Ishikawa (cell line): ENCODE results near the gene ATP2A2.
A peak's percentile ranks its signal among the peaks of the same experiment; 100 is the strongest.

Experiments used
- CEBPB ChIP-seq: IDR thresholded peaks from 2 replicates; pipeline ENCODE4 v1.6.1; 2012
- CREB1 ChIP-seq: IDR thresholded peaks from 2 replicates; pipeline ENCODE4 v1.6.1; 2012; ENCODE audit warnings: low read depth
- EGR1 ChIP-seq: IDR thresholded peaks from 2 replicates; pipeline ENCODE4 v1.6.1; 2012
- EP300 ChIP-seq: IDR thresholded peaks from 2 replicates; pipeline ENCODE4 v1.6.1; 2012; ENCODE audit warnings: borderline replicate concordance
- FOXM1 ChIP-seq: IDR thresholded peaks from 2 replicates; pipeline ENCODE4 v1.6.1; 2012; ENCODE audit warnings: low read depth, borderline replicate concordance
- NFIC ChIP-seq: IDR thresholded peaks from 2 replicates; pipeline ENCODE4 v1.6.1; 2012
- RAD21 ChIP-seq: IDR thresholded peaks from 2 replicates; pipeline ENCODE4 v1.6.1; 2012; ENCODE audit warnings: low read depth
- TAF1 ChIP-seq: IDR thresholded peaks from 2 replicates; pipeline ENCODE4 v1.6.1; 2012; ENCODE audit warnings: low read depth, mild to moderate bottlenecking
- TCF12 ChIP-seq: IDR thresholded peaks from 2 replicates; pipeline ENCODE4 v1.6.1; 2012; ENCODE audit warnings: low read depth
- TEAD4 ChIP-seq: IDR thresholded peaks from 2 replicates; pipeline ENCODE4 v1.6.1; 2012
- YY1 ChIP-seq: IDR thresholded peaks from 2 replicates; pipeline ENCODE4 v1.6.1; 2012; ENCODE audit warnings: low read depth
- ZBTB7A ChIP-seq: IDR thresholded peaks from 2 replicates; pipeline ENCODE4 v1.6.1; 2012; ENCODE audit warnings: low read depth
- TF ChIP-seq, protein P1 (sequence below): IDR thresholded peaks from 2 replicates; pipeline ENCODE4 v1.6.1; 2012
- TF ChIP-seq, protein P2 (sequence below): IDR thresholded peaks from 2 replicates; pipeline ENCODE4 v1.6.1; 2012; ENCODE audit warnings: low read depth, mild to moderate bottlenecking
- TF ChIP-seq, protein P3 (sequence below): IDR thresholded peaks from 2 replicates; pipeline ENCODE4 v1.6.1; 2012

ATP2A2 gene

DNA sequence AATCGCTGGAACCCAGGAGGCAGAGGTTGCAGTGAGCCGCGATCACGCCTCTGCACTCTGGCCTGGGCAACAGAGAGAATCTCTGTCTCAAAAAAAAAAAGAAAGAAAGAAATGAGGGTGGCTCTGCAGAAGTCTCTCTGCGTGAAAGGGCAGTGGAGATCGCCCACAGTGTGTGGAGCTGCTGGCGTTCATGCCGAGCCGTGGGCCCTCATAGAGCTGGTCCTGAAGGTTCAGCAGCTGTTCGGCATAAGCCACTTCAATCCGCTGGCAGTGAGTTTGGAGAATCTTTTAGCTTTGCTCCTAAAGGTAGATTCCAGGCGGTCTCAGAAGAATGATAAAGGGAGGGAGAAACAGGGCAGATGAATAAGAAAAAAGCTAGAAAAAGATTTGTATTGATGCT lies 36.7 kb upstream of the ATP2A2 start:
- TF ChIP-seq, protein P1, sequence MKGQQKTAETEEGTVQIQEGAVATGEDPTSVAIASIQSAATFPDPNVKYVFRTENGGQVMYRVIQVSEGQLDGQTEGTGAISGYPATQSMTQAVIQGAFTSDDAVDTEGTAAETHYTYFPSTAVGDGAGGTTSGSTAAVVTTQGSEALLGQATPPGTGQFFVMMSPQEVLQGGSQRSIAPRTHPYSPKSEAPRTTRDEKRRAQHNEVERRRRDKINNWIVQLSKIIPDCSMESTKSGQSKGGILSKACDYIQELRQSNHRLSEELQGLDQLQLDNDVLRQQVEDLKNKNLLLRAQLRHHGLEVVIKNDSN = no peak
- TF ChIP-seq, protein P2, sequence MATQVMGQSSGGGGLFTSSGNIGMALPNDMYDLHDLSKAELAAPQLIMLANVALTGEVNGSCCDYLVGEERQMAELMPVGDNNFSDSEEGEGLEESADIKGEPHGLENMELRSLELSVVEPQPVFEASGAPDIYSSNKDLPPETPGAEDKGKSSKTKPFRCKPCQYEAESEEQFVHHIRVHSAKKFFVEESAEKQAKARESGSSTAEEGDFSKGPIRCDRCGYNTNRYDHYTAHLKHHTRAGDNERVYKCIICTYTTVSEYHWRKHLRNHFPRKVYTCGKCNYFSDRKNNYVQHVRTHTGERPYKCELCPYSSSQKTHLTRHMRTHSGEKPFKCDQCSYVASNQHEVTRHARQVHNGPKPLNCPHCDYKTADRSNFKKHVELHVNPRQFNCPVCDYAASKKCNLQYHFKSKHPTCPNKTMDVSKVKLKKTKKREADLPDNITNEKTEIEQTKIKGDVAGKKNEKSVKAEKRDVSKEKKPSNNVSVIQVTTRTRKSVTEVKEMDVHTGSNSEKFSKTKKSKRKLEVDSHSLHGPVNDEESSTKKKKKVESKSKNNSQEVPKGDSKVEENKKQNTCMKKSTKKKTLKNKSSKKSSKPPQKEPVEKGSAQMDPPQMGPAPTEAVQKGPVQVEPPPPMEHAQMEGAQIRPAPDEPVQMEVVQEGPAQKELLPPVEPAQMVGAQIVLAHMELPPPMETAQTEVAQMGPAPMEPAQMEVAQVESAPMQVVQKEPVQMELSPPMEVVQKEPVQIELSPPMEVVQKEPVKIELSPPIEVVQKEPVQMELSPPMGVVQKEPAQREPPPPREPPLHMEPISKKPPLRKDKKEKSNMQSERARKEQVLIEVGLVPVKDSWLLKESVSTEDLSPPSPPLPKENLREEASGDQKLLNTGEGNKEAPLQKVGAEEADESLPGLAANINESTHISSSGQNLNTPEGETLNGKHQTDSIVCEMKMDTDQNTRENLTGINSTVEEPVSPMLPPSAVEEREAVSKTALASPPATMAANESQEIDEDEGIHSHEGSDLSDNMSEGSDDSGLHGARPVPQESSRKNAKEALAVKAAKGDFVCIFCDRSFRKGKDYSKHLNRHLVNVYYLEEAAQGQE = no peak
- TF ChIP-seq CREB1 (no peak), ZBTB7A (no peak)

DNA sequence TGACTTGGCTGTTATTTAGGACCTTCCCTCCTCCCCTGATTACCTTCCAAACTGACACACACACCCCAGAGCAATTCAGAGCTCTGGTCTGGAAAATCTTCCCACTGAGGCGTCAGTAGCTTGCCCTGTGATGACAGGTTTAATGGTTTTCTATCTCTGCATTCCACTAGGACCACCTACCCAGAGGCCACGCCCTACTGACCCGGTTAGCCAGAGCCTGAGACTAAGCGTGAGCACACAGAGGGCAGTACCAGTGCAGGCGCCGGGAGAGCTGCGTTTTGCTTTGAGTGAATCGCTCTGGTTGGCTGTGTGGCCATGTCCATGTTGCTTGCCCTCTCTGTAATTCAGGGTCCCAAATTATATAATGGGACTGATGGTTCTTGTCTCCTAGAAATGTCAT lies 36.2 kb upstream of the ATP2A2 start:
- TF ChIP-seq, protein P3, sequence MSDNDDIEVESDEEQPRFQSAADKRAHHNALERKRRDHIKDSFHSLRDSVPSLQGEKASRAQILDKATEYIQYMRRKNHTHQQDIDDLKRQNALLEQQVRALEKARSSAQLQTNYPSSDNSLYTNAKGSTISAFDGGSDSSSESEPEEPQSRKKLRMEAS = no peak
- TF ChIP-seq EP300 = no peak
- no peak for TF ChIP-seq TEAD4
- TF ChIP-seq FOXM1 = no peak
- TF ChIP-seq, protein P2 = no peak
- no peak for TF ChIP-seq EGR1
- TF ChIP-seq NFIC = no peak

DNA sequence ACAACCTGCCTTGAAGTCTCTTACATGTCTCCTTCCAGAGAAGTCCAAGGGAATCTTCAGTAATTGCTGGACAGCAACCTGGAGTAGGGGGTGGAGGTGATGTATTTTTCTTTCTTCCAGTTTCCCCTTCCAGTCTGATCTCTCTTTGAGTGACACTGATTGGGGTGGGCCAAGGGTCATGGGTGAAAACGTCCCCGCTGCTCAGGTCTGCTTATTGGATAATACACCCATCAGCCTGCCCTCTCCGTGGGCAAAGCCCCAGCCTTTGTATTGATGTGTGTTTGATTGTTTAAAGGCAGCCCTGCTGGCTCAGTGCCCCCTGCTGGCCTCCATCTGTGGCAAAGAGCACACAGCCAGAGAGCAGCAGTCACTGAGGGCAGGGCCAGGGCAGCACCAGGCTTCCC lies 35.7 kb upstream of the ATP2A2 start:
- TF ChIP-seq, protein P2 = peak; percentile 65
- peak; percentile 46 for TF ChIP-seq RAD21
- no peak for TF ChIP-seq TEAD4
- no peak for TF ChIP-seq CREB1

DNA sequence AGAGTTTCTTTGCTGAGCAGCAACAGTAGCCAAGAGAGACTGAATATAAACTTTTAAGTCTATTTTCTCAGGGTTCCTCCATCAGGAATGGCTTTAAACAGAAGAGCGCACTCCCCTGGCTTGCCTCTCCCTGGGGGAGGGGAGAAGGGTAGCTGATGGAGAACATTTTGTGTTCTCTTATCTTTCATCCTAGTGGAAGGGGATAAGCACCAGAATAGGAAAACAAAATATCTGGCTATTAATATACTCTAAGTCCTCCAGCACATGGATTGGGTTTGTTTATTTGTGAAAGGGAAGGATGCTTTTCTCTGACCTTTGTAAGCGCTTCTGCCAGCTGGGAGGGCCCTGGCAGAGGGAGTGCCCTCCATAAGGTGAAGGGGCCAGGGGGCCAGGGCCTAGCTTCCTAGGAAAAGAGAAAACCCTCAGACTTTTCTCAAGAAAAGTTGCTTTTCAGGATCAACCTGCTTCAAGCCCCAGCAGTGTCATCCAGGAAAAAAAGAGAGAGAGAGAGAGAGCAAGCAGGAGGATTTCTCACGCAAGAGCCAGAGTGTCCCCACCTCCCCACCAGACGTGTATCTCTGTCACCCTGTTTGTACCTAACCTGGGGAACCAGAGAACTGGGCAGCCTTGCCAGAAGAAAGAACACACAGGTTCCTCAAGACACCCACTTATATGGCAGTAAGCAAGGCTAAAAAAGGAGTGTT lies 34.3 kb upstream of the ATP2A2 start:
- TF ChIP-seq NFIC (no peak), RAD21 (no peak), TEAD4 (no peak), ZBTB7A (no peak), TCF12 (no peak), TAF1 (no peak), CREB1 (no peak), YY1 (no peak), EGR1 (no peak), CEBPB (no peak), FOXM1 (no peak), EP300 (no peak)
- TF ChIP-seq, protein P1 = no peak
- TF ChIP-seq, protein P2 = no peak
- TF ChIP-seq, protein P3 = no peak
